Hematopoietic multipotent progenitor cell (in vitro differentiated cells): Measurements from ENCODE around the gene FBLN7. TPM values are rescaled to one million over a fixed set of nuclear protein-coding genes. Genes with fewer than 3 reads are reported as not detected.
"Not testable (repeated sequence)": the region's sequence is repeated elsewhere in the genome, so short reads cannot be mapped to it uniquely, and the experiment has no call there.

Experiments used
- DNase-seq, 3 donors: peaks; one replicate each; pipeline ENCODE4 v3.0.0-alpha.2; 2011 to 2015; ENCODE audit warnings: low read depth in 2 of 3, low spot score in 2 of 3
- total RNA-seq: library from RNA; depleted of rRNA; stranded (reverse); fragments of >200 nt; gene quantifications from one replicate; pipeline ENCODE4 v1.2.3, GENCODE V29; 2012

Gene FBLN7, protein sequence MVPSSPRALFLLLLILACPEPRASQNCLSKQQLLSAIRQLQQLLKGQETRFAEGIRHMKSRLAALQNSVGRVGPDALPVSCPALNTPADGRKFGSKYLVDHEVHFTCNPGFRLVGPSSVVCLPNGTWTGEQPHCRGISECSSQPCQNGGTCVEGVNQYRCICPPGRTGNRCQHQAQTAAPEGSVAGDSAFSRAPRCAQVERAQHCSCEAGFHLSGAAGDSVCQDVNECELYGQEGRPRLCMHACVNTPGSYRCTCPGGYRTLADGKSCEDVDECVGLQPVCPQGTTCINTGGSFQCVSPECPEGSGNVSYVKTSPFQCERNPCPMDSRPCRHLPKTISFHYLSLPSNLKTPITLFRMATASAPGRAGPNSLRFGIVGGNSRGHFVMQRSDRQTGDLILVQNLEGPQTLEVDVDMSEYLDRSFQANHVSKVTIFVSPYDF
- total RNA-seq = under 0.01 TPM

DNA sequence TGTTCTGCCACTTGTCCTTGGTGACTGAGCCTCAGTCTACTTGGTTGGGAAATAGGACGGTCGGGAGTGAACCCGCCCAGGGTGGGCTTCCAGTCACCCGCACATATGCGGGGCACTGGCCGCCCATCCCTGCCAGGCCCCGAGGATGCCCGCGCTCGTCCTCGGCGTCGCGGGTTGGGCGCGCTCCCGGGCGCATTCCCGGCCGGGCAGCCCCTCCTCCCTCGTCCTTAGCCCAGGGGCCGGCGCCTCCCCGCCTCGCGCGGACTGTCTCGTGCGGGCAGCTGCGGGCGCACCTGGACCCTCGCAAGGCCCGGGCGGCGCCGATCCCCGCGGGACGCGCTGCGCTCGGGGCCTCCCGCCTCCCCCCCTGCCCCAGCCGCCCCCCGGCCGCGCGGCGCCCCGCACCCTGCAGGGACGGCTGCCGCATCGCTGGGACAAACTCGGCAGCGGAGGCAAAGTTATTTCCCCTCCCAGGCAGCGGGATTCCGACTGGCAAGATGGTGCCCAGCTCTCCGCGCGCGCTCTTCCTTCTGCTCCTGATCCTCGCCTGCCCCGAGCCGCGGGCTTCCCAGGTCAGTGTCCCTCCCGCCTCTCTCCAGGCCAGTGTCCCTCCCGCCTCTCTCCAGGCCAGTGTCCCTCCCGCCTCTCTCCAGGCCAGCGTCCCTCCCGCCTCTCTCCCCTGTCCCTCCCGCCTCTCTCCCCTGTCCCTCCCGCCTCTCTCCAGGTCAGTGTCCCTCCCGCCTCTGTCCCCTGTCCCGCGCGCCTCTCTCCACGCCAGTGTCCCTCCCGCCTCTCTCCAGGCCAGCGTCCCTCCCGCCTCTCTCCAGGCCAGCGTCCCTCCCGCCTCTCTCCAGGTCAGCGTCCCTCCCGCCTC lies at the start of gene FBLN7:
FBLN7 (plus strand) TSS at position 227 of the 874 bp plus-strand sequence; CDS start at position 498, 271 bp downstream.
- DNase-seq = peak in 1 of 3 donors; percentile 16

DNA sequence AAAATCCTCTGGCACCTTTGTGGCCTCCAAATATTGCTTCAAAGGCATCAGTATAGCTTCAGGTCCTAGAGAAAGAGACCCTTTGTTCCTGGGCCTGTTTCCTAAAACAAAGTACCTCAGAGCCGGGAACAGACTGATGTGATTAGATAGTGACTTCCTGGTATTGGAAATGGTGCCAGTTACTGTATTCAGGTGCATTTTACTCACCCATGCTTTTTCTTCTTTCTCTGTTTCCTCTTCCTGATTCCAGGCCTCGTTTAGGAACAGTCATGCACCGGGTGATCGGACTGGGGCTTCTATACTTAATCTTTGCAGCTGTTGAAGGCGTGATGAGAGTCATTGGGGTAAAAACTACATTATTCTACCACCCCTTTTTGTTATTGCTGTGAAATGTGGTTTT lies 48.8 kb upstream of the FBLN7 start:
- no peak for DNase-seq

DNA sequence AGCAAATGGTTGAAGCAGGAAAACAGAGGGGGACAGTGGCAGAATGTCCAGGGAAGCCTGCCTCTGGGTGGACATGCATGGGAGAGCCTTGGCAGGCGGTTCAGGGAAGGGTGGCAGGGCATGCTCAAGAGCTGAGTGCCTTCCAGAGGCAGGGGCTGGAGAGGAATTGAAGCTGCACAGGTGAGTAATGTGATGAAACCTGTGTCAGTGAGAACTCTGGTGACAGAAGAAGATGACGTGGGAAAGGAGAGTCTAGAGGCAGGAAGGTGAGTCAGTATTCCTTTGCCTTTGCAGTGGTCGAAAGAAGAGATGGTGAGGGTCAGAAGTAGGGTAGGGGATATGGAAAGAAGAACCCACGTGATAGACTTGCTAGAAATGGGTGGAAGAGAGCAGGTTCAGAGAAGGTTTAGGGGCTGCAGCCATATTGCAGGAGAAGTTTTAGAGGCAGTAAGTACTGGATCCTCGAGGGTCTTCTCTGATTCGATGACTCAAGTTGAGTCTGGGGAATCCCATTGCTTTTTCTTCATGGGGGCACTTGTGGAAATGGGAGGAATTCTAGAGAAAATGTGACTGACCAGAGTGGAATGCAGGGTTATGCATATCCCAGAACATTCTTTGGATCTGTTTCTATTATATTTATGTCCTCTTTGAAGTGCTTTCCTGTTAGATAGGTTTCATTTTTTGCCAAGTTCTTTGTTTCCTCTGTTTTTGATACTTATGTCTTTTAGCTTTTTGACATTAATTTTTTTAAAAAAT lies 45.7 kb upstream of the FBLN7 start:
- no peak for DNase-seq

DNA sequence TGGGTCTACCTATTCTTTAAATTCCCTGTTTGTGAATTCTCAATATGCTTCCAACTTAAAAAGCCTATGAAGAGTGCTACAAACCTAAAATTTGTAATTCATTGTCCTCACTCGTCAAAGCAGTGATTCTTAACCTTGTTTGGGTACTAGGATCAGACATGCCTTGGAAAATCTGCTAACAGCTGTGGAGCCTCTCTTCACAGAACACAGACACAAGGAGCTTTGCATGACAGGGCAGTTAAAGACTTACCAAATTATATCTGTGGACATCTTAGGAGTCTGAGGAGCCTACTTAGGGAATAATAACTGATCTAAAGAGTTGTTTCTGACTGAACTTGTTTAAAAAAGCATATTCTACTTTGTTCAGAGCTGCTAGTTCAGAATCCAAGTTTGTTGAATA lies 45.0 kb upstream of the FBLN7 start:
- no peak for DNase-seq

DNA sequence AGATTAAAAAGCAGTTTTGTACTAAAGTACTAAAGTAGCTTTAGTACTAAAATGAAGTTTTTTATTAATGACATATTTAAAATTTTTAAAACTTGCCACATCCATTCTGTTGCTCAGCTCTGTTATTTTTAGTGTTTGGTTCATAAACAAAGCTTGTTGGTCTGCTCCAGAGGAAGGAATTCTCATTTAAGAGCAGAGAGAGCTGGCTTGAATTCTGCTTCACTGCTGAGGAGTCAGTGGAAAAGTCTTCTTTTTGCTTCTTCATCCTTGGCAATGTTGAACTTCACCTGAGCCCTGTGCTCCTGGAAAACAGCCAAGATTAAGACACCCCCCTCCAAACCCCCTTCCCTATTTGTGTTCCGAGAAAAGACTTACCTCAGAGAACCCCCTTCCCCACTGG lies 42.5 kb upstream of the FBLN7 start:
- DNase-seq = no peak

DNA sequence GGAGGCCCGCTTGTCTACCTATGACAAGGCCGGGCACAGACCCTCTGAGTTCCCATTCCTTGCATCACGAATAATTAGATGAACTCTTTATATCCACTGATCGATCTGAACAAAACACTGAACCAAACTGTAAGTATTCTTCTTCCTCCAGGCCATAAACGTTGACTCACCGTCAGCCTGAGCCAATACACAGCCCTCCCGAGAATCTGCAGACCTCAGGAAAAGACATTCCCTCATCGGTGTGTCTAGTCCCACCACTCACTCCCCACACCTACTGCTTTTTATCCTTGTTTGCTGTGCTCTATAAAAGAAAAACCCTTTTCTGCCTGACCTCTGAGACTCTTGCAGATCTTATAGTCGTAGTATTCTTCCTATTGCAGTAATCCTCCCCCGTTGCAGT lies 42.1 kb upstream of the FBLN7 start:
- DNase-seq = no peak

DNA sequence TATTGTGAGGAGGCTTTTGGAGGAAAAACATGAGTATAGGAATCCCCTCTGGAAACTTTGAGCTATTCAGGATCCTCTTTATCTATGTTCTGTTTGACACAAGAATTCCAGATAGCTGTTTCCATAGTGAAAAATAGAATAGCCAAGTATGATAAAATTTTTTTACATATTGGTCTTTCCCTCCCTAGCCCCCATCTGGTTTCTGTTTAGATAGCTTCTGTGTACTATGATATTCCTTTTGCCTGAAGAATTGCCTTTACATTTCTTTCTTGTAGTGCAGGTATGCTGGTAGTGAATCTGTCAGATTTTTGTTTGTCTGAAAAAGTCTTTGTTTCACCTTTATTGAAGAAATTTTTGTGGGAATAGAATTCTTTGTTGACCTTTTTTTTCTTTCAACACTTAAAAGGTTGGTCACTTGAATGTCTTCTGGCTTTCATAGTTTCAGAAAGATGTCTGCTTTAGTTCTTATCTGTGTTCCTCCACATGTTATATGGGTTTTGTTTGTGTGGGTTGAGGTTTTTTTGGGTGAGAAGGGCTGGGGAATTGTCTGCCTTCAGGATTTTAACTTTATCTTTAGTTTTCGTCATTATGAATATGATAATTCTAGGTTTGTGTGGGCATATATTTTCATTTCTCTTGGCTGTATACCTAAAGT lies 29.9 kb upstream of the FBLN7 start:
- DNase-seq = peak in 2 of 3 donors; percentile 33 to 68

DNA sequence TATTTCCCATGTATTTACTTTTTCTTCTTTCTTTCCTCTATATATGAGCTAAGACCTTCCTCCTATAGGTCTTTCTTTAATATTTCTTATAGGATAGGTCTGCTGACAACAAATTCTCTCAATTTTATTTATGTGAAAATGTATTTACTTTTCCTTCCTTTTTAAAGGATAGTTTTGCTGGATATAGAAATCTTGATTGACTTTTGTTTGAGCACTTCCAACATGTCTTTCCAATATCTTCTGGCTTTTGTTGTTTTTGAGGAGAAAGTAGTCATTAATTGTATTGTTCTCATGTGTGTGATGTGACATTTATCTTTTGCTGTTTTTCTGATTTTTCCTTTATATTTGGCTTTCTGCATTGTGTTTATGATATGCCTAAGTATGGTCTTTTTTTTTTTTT lies 28.9 kb upstream of the FBLN7 start:
- no peak for DNase-seq

DNA sequence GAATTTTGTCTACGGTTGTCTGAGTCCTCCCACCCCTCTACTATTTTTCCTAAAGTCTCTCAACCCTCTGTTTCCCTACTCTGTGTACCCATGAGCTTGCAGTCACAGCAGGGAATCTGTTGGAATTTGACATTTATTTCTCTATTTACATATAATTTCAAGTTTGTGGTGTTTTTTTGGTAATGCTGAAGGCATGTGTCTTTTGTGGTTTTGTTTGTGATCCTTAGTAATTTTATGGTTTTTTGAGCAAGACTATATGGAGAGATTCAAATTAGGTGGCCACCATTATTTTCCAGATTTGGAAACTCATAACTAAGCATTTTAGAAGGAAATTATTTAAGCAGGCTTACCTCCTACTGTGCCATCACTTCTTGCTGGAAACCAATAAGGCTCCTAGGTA lies 27.2 kb upstream of the FBLN7 start:
- DNase-seq = no peak

DNA sequence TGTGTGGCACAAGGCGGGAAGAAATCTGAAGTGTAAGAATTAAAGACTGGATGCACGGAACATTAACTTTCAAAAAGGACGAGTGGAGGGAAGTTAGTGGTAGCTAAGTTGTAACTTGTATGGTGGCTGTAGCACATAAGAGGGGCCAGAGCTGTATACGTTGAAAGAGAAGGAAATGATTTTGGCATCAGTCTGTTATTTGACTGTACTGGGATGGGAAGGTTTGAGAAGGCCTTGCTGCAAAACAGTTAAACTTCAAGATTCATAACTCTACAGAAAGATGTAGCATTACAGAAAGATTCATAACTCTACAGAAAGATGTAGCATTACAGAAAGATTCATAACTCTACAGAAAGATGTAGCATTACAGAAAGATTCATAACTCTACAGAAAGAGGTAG lies 24.8 kb upstream of the FBLN7 start:
- DNase-seq = not testable (repeated sequence)

DNA sequence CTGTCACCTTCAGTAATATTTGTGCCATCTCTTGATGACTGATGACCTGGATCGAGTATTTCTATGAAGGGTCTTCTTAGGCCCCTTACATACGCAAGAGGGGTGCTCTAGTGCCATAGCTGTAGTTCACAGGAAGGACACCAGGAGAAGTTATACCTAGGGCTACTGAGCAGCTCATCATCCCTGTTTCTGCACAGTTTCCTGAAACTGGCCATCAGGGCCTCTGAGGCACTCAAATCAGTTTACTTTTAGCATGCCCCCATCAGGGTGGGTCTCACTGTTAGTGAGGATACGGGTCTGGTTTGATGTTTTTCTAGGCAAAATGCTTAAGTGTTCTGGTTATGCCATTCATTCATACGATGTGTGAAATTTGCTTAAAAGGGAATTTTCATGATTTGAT lies 20.0 kb upstream of the FBLN7 start:
- DNase-seq = no peak

DNA sequence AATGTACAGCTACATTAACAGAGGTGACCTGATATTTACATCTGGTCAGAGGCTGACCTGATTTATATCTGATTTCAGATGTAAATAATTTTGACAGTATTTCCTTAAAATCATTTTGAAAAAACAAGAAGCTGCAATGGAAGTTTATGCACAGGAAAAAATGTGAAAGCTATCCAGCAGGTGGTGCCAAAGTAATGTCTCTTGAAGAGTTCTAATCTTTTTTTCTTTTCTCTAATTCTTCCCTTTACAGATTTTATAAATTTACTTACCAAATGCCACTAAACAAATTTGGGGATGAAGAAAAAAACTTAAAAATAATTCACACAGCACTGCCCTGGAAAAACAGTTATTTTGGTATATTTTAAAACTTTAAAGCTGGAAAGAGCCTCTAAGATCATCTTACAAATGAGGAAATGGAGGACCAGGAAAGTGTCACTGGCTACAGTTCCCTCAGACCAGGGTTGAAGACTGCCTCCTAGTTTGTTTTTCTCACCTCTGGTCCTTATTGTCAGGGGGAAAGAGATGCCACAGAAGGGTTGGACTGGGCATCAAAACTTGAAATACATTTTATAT lies 16.4 kb upstream of the FBLN7 start:
- peak in 2 of 3 donors; percentile 54 to 86 for DNase-seq

DNA sequence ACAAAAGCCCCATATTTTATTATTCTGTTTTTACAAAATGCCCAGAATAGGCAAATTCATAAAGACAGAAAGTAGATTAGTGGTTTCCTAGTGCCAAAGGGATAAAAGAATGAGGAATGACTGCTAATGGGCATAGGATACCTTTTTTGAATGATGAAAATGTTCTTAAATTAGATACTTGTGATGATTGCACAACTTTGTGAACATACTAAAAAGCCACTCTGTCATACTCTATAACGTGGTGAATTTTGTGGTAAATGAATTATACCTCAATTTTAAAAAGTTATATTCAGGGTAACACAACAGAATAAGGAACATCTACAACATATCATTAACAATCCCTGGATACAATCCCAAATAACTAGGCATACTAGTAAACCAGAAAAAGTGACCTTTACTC lies 9.1 kb upstream of the FBLN7 start:
- DNase-seq = no peak

DNA sequence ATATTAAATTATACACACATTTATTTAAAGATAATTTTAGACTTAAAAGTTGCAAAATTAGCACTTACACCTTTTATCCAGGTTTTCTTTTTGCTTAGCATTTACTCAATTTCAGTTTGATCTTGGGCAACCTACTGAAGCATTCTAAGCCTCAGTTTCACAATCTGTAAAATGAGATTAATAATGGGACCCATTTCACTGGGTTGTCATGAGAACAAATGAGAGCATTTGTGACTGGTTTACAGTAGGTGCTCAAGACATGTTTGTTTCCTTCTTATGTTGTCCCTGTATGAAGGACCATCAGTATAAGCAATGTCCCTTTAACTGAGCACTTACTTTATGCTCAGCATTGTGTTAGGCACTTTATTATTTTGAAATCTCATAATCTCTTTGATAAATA lies 4.8 kb upstream of the FBLN7 start:
- DNase-seq = no peak

DNA sequence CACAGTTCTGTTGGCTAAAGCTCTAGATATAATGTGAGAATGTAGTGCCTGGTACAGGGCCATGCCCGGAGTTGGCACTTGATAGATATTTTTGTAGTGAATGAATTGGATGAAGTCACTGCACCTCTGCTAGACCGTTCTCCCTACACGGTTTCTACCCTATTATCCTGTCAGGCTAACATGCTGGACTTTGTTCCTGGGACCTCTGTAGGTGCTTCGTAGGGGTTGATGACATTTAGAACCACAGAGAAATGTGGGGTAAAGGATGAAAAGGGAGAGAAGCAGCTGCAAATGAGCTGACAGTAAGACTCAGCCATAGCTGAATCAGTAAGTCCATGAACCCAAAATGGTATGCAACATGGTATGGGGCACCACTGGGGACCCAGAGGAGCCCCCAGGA lies 4.1 kb upstream of the FBLN7 start:
- no peak for DNase-seq

DNA sequence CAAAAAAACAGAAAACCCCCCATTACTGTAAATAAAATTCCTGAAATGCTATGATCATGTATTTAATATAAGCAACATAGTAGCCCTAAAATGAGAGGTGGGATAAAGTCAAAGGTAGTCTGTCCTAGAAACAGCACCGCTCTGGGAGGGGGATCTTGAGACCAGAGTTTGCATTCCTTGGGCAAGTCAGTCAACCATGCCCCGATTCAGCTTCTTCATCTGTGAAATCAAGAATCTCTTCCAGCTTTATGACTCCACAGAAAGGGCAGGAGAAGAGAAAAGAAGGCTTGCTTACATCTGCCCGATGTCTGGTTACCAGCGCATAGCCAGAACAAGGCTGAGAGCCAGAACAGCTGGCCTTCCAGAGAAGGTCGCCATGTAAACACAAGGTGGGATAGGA lies 2.1 kb upstream of the FBLN7 start:
- no peak for DNase-seq

DNA sequence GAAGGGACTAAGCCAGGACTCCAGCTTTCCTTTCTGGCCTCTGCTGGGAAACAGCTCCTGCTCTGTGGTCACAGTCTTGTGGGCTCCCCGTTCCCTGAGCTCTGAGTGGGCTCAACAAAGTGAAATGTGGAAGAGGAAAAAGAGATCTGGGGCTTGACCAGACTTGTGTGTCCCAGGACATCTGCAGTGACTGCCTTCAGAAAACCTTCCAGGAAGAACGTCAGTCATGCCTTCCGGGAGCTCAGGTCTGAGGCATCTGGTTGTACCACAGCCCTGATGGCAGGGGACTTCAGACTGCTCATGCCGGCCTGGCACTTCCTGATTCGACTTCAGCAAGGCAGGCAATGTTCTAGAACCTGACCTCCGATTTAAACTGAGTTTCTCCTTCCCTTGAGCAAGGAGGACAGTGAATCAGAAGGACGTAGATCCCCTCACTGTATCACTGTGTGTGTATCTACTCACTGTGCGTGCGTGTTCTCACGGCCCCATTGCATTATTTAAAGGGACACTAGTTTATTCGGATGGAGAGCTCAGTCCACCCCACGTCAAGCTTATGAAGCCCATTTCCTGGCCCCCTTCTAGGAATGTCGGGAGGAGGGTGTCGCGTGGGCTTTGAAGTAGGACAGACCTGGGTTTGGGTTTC lies 548 bp upstream of the FBLN7 start:
- peak in 2 of 3 donors; percentile 37 to 65 for DNase-seq

DNA sequence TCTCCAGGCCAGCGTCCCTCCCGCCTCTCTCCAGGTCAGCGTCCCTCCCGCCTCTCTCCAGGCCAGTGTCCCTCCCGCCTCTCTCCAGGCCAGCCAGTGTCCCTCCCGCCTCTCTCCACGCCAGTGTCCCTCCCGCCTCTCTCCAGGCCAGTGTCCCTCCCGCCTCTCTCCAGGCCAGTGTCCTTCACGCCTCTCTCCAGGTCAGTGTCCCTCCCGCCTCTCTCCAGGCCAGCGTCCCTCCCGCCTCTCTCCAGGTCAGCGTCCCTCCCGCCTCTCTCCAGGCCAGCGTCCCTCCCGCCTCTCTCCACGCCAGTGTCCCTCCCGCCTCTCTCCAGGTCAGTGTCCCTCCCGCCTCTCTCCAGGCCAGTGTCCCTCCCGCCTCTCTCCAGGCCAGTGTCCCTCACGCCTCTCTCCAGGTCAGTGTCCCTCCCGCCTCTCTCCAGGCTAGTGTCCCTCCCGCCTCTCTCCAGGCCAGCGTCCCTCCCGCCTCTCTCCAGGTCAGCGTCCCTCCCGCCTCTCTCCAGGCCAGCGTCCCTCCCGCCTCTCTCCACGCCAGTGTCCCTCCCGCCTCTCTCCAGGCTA lies 939 bp downstream of the FBLN7 start:
- not testable (repeated sequence) for DNase-seq

DNA sequence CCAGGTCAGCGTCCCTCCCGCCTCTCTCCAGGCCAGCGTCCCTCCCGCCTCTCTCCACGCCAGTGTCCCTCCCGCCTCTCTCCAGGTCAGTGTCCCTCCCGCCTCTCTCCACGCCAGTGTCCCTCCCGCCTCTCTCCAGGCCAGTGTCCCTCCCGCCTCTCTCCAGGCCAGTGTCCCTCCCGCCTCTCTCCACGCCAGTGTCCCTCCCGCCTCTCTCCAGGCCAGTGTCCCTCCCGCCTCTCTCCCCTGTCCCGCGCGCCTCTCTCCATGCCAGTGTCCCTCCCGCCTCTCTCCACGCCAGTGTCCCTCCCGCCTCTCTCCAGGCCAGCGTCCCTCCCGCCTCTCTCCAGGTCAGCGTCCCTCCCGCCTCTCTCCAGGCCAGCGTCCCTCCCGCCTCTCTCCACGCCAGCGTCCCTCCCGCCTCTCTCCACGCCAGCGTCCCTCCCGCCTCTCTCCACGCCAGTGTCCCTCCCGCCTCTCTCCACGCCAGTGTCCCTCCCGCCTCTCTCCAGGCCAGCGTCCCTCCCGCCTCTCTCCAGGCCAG lies 1.5 kb downstream of the FBLN7 start:
- not testable (repeated sequence) for DNase-seq
